NCI-H446 treated with DMSO at 0.1 percent for 48 hours (cell line): ENCODE measurements around the gene MAP3K2.
A peak's percentile ranks its signal among the peaks of the same experiment; 100 is the strongest.
"Not testable (repeated sequence)": the region's sequence is repeated elsewhere in the genome, so short reads cannot be mapped to it uniquely, and the experiment has no call there.

Experiments
- DNase-seq: peaks from one replicate; lab custom pipeline; 2025; lab: John Stamatoyannopoulos, UW

Gene MAP3K2

GRCh38 chr2:127421116-127421800 lies 33.5 kb upstream of the MAP3K2 start:
- DNase-seq = no peak

GRCh38 chr2:127420039-127420864 lies 32.5 kb upstream of the MAP3K2 start:
- no peak for DNase-seq

GRCh38 chr2:127419448-127420038 lies 31.8 kb upstream of the MAP3K2 start:
- no peak for DNase-seq

DNA sequence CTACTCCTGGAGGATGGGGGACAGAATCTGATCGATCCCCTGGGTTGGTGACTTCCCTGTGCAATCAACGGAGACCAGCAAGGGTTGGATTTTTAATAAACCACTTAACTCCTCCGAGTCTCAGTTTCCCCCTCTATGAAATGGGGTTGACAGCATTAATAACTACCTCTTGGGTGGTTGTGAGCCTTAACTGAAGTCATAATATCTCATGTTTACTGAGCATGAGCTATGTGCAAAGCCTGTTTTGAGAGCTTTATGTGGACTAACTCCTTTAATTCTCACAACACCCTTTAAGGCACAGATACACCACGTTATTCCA lies 31.3 kb upstream of the MAP3K2 start:
- no peak for DNase-seq

- no peak for DNase-seq
These were observed 30.7 kb upstream of the MAP3K2 start, which contains the start of gene PROC for GRCh38 chr2:127418300-127419111. TSS of gene PROC (plus strand) at chr2:127418427. CDS start at chr2:127419943, 1,516 bp downstream.

- DNase-seq = no peak
These were observed 29.6 kb upstream of the MAP3K2 start for GRCh38 chr2:127417406-127417805.

DNA sequence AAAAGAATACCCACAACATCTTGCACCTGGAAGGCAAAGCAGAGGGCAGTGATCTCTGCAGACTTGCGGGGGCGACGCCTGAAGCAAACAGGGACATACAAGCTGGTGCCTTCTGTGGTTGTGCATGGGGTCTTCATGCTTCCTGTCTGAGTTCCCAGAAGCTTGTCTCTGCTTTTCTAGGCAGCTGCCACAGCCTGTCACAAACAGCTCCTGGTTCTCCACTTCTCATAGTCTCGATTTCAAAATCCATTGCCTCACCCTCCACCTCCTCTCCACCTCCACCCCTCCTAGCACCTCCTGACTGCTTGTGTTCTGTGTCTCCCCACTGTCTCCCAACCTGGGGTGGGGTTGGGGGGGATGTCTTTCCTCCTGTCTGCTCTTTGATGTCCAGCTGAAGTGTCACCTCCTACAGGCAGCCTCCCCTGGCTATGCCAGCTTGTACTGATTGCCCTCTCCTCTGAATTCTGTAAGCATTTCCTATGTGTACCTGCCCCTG lies 28.8 kb upstream of the MAP3K2 start:
- DNase-seq = no peak

DNA sequence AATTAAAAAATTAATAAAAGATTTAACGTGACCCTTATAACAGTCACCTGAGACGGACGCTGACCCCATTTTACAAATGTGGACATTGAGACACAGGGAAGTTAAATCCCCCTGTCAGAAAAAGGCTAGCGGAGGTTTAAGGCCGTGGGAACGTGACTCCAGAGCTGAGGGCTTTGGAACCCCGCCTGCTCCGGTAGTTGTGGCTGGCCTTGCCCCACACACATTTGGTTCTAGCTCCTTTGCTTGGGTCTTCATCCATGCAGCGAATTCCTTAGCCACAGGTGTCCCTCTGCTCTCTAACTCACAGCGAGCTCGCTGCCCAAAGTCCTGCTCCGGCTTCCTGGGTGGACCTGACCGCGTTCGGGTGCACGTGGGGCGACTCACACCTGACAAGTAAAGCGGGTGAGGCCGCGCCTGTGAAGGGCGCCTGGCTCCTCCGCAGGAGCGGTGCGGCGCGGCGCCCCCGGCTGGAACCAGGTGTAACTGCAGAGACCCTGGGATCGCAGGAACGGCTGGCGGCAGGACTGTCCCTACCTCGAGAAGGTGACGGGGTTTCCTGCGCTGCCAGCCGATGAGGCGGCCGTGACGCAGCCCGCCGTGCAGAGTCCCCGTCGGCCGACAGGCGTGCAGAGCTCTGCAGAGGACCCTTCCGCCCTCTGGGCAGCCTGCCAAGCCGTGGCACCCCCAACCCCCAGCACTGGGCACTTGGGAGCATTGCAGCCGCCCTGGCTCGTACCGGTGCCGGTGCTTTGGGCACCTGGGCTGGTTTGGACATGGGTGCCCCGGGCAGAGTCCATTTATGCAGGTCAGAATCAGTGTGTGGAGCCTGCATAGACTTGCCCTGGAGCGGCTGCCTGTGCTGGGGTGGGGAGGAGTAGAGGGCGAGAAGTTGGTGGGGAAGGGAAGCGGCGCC lies 28.1 kb upstream of the MAP3K2 start:
- DNase-seq = no peak

- DNase-seq = no peak
These were observed 27.1 kb upstream of the MAP3K2 start for GRCh38 chr2:127414638-127415592.

DNA sequence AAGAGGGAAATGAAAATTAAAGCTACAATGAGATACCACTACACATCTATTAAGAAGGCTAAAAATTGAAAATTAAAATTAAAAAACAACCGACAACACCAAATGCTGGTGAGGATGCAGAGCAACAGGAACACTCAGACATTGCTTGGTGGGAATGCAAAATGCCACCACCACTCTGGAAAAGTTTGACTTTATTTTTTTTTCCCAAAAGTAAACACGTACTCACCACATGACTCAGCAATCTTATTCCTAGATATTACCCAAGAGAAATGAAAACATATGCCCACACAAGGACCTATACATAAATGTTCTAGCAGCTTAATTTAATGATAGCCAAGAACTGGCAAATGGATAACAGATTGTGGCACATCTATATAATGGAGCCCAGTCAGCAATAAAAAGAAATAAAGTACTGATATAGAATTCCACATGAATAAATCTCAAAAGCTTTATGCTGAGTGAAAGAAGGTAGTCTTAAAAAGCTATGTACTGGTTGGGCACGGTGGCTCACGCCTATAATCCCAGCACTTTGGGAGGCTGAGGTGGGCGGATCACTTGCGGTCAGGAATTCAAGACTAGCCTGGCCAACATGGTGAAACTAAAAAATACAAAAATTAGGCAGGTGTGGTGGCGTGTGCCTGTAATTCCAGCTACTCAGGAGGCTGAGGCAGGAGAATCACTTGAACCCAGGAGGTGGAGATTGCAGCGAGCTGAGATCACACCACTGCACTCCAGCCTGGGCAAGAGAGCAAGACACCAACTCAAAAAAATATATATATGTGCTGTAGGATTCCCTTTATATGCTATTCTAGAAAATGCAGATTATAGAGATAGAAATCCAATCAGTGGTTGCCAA lies 26.2 kb upstream of the MAP3K2 start:
- peak; percentile 32 for DNase-seq

- no peak for DNase-seq
These were observed 25.4 kb upstream of the MAP3K2 start for GRCh38 chr2:127413200-127413599.

GRCh38 chr2:127411653-127412369 lies 24.0 kb upstream of the MAP3K2 start:
- DNase-seq = peak; percentile 55

- peak; percentile 82 for DNase-seq
These were observed 23.3 kb upstream of the MAP3K2 start for GRCh38 chr2:127410871-127411652.

- DNase-seq = not testable (repeated sequence)
These were observed 21.9 kb upstream of the MAP3K2 start for GRCh38 chr2:127409716-127410115.

DNA sequence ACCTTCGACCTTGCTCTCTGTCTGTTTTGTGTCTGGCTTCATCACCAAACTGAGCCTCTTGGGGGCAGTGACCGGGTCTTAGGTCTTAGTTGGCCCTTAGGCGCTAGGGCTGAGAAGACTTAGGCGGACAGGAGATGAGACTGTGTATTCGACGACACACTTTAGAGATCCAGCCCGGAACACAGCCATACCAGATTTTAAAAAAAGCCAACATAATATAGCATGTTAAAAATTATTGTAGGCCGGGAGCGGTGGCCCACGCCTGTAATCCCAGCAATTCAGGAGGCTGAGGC lies 21.0 kb upstream of the MAP3K2 start:
- no peak for DNase-seq

- DNase-seq = peak; percentile 70
These were observed 20.4 kb upstream of the MAP3K2 start for GRCh38 chr2:127408004-127408806.

DNA sequence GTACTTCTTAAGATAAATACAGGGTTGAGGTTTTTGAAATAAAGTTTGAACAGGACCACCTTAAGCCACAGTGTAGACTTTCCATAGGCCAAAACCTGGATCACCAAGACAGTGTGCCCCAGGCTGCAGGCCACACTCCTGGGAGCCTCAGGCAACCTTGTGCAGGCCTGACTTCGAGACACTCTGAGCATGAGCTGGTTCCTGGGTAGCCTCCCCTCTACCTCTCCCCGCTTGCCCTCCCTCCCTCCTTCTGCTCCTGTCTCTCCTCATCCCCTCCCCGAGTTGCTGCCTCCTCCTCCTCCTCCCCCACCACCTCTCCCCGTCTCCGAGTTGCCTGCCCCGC lies 19.9 kb upstream of the MAP3K2 start:
- no peak for DNase-seq
